GM19328 (cell line): ENCODE data around the gene PLEKHN1.

Experiments
- ATAC-seq: cut with Tn5 transposase; IDR thresholded peaks from one replicate; pipeline ENCODE4 v1.9.1; 2021; ENCODE audit warnings: mild to moderate bottlenecking, moderate library complexity; ENCODE audit not compliant: unreplicated experiment

The PLEKHN1 gene

DNA sequence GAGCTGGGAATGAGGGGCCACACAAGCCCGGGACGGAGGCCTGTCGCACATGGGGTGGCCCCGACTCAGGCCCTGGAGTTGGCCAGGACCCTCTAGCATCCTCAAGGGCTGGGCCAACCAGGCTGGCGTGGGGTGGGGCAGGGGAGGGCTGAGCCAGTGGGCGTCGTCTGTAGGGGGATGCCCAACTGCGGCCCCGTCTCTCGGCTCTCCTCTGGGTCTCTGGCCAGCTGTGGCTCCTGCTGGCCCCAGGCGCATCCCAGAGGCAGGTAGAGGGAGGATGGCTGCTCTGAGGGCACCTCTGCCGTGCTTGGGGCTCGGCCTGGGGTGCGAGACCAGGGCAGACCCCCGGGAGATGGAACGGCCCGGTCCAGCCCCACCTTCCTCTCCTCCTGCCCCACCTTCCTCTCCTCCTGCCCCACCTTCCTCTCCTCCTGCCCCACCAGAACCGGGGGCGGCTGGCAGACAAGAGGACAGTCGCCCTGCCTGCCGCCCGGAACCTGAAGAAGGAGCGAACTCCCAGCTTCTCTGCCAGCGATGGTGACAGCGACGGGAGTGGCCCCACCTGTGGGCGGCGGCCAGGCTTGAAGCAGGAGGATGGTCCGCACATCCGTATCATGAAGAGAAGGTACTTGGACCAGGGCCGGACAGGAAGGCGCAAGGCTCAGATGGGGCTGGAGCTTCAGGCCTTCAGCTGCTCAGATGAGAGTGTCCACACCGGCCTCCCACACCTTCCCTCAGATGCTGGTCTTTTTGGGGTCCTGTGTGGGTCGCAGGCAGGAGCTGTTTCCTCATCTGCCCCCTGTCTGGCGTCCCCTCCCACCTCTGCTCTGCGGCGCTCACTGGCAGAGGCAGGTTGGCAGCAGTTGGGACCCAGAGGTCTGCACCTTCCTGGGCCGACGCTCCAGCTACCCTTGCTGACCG is 36.3 kb upstream of the PLEKHN1 start:
- ATAC-seq, result no peak

- no peak for ATAC-seq
Observed at GRCh38 chr1:930633-931138, 35.6 kb upstream of the PLEKHN1 start.

DNA sequence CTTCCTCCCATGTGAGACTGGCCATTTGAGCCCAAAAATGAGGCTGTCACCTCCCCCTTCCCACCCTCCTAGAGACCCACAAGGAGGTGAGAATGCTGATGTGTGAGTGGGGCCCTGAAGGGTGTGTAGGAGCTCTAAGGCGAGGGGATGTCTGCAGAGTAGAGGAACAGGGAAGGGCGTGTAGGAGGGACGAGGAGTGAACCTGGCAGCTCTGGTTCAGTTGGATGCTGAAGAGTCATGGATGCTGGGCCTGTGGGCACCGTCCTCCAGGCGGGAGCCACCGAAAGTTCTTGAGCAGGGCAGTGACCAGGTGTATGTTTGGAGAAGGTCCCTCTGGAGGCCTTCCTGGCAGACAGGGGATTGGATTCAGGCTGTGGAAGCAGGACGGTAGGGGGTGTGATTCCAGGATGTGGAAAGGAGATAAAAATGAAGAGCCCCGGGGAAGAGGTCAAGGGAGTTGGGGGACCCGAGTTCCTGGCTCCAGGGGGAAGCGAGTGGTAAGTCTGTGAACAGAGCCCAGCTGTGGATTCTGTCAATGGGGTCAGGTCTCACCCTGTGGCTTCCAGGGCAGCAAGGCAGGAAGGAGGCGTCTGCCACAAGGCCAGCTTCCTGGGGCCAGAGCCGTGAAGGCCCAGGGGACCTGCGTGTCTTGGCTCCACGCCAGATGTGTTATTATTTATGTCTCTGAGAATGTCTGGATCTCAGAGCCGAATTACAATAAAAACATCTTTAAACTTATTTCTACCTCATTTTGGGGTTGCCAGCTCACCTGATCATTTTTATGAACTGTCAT is 34.7 kb upstream of the PLEKHN1 start:
- no peak for ATAC-seq

DNA sequence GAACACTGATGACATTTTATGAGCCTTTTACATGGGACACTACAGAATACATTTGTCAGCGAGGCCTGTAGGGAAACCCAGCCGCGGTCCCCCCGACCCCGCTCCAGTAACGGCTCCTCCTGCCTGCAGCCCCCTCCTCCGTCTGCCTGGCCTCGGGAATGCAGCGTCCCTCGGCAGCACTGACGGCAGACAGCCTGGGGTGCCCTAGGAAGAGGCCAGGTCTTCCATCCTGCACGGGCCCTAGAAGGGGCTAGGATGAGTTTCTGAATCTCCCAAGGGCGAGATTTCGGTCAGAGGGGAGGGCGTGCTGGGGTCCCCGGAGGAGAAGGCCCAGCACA is 34.1 kb upstream of the PLEKHN1 start:
- no peak for ATAC-seq

DNA sequence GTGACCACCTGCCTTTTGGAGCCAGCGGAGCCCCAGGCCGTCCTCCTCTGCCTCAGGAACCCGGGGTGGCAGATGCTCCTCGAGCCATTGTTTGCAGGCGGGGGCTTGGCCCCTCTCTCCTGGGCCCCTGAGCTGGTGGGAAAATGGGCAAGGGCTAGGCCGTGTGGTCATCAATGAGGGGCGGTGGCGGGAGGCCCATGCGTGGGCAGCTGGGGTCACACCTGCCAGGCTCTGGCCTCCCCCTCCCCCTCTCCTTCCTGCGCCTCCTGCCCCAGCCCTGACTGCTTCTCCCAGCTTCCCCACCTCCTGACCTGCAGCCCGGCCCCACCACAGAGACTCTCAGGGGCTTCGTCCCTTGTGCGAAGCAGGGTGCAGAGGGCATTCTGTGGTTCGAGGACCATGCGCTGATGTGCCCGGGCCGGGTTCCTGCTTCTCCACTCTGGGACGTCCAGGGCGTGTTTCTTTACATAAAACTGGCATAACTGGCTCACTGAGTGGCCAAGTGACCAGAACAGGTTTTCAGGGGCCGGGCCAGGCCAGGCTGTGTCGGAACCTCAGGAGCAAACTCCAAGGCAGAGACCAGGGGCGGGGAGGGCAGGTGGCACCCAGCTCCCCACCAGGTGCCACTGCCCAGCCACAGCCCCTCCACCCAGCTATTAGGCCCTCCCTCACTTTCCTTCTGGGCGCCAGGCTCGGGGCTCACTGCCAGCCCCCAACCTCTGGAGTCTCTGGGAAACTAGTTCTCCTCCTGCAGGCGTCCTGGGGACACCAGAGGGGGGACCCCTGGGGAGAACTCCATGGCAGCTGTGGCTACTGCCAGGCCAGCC is 33.3 kb upstream of the PLEKHN1 start:
- no peak for ATAC-seq

DNA sequence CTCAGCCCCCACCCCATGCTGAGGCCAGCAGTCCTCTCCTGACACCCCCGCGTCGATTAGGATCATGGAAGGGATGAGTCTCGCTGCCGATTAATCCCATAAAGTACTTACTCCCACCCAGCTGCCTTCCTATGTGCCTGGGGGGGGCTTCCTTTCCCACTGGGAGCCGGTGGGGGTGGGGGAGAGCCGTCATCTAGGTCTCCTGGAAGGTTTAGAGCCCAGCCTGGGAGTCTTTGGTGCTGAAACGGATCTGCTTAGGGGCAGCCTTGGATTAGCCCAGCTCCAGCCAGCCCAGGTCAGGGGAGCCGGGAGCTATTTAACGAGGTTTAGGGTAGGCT is 32.7 kb upstream of the PLEKHN1 start:
- no peak for ATAC-seq

- ATAC-seq, result no peak
Observed at GRCh38 chr1:934991-935750, 31.1 kb upstream of the PLEKHN1 start.

DNA sequence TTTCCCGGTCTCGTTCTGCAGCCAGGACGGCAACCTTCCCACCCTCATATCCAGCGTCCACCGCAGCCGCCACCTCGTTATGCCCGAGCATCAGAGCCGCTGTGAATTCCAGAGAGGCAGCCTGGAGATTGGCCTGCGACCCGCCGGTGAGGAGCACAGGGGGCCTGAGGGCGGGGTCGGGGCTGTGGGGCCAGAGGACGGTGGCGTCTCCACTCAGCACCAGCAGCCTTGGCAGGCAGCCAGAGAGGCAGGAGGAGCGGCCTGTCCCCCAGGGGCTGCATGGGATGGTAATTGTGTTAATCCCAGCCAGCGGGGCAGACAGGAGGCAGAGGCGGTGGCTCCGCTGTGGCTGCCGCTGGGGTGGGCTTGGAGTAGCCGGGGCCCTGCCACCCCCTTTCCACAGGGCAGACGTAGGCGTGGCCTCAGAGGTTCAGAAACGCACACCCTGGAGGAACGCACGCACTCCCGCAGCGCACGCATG is 30.5 kb upstream of the PLEKHN1 start:
- ATAC-seq, result no peak

DNA sequence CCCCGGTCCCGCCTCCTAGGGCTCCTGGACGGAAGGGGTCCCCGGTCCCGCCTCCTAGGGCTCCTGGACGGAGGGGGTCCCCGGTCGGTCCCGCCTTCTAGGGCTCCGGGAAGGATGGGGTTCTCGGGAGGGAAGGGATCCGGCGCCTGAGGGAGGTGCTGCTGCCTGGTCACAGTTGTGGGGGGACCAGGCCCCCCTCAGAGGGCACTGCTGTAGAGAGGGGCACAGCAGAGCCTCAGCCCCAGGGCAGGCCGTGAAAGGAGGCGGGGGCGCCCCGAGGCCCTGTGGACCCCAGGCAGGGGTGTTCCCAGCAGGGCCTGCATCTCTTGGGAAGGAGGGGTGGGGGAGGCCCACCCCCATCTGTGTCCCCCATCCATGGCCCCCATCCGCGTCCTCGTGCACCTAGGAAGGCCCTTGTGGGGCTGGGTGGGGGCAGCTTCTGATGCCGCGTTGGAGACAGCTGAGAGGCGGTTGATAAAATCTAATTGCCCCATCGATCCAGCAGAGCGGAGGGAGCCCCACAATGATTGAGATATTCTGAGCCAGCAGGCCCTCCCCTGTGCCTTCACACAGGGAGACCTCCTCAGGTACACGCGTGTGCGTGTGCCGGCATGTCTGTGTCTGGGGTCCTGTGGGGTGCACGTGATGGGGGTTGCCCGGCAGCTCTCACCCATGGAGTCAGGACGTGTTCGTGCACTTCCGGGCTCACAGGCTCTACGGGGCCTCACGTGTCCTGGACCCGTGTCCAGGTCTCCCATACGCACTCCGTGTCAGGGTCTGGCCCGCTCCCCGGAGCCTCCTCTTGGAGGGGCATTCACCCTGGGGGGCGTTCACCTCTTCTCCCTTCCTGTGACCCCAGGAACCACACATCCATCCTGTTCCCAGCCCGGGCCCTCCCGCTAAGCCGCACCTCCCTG is 29.7 kb upstream of the PLEKHN1 start:
- no peak for ATAC-seq

DNA sequence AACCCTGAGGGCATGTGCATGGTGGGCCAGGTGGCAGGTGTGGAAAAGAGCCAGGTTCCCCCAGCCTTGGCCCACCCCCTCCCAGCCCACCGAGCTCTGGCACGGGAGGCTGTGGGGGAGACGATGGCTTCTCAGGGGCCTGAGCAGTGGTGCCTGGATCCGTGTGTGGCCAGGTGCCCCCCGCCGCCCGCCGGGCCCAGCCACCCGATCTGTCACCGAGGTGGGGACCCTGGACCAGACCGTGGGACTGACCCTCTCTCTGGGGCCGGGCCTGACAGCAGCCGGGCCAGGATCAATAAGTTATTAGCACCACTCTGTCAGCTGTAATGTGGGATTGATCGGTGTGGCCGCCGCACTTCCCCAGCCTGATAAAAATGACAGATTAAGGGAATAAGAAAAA is 28.8 kb upstream of the PLEKHN1 start:
- ATAC-seq, result no peak

DNA sequence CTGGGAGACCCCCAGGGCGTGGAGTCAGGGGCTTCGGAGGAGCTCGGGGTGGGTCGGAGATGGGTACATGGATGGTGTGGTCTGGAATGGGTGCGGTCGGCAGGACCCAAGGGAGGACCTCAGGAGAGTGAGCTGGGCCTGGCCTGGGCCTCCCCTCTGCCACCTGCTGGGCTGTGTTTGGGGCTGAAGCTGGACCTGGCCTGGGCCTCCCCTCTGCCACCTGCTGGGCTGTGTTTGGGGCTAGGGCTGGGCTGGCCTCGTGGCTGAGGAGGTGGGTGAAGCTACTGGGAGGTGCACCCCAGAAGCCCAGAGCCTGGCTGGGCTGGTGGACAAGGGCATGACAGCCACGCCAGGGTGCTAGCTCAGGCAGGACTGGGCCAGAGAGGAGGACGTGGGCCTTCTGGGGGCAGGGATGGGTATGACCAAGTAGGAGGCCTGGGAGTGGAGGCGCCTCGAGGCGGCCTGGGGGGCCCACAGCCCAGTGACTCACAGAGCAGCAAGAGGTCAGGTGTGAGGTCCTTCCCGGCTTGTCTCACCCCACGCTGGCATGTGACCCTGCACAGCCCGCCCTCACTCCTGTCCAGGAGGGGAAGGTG is 28.1 kb upstream of the PLEKHN1 start:
- ATAC-seq, result no peak

GRCh38 chr1:938711-939489 is 27.4 kb upstream of the PLEKHN1 start:
- no peak for ATAC-seq

- ATAC-seq, result no peak
Observed at GRCh38 chr1:939511-940106, 26.7 kb upstream of the PLEKHN1 start.

DNA sequence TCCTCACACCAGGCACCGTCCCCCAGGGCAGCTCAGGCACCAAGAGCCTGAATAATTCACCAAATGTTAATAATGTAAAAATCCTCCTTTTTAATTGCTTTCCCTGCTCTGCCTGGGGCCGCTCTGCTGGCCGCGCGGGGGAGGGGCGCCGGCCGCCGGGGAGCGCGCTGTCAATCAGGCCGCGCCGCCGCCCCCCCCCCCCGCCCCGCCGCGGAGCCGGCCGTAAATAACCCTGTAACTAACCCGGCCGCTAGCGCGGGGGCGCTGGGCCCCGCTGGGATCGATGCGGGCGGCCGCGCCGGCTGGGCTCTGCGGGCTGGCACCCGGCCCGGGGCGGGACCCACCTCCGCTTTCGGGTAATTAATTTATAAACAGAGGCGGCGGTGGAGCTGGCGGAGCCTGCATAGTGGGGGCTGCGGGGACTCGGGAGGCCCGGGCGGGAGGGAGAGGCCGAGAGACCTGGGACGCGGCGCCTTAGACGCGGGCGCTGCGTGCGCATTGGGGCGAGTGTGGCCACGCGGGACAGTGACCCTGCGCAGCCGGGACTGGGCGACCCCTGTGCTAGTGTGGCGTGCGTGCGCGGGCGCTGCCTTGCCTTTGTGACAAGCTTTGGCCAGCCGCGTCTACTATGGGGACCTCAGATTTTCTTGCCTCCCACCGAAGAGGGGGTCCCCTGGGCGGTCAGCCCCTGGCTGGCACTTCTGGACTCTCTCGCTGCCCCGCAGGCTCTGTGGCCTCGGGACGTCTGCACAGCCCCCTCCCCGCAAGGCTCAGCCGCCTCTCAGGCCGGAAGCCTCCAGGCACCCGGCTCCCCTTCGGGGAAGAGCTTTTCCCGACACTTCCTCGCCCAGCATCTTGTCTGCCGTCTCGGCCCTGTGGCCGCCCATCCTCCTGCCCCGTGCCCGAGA is 25.9 kb upstream of the PLEKHN1 start:
- no peak for ATAC-seq

DNA sequence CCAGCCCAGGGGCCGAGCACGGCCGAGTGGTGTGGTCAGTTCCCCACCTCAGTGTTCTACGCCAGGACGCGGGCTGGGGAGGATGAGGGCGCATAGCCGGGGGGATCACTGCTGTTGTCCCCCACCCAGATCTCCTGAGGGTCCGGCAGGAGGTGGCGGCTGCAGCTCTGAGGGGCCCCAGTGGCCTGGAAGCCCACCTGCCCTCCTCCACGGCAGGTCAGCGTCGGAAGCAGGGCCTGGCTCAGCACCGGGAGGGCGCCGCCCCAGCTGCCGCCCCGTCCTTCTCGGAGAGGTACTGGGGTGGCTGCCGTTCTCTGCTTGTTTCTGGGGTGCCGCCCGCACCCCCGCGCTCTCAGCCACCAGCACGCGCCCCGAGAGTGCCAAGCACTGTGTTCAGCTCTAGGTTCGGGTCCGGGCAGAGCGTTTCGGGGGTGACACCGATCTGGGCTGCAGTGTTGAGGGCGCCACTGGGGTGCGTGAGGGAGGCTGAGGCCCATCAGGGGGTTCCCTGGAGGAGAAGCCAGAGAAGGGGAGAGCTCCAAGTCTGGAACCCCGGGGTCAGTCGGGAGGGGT is 25.2 kb upstream of the PLEKHN1 start:
- no peak for ATAC-seq

DNA sequence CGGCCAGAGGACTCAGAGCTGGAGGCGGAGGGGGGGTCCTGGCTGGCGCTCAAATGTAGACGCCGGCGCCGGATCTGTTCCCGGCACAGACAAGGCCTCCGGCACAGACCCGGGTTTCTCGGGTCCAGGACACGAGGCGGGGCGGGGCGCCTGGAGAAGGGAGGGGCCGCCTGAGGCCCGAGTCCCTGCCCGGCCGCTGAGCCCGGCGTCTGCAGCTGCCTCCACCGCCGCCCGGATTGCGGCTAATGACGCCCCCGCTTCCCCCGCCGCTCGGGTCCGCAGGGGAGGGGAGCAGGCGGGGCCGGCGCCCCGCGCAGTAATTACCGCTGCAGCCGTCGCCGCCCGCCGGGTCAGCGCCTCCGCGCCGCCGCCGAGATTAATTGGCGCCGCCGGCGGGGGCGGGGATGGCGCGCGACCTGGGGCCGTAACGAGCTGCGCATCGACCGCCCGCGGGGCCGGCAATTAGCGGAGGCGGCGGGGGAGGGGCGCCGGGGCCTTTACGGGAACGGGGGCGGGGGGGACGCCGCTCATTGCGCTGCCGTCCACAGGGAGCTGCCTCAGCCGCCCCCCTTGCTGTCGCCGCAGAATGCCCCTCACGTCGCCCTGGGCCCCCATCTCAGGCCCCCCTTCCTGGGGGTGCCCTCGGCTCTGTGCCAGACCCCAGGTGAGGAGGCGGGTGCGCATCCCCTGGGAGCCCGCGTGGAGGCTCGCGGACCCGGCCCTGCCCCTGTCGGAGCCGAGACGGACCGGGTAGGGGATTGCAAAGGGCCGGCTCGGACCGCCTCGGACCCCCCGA is 24.5 kb upstream of the PLEKHN1 start:
- ATAC-seq, result no peak
